ENCODE results near the gene YWHAH. TPM values are rescaled to one million over a fixed set of nuclear protein-coding genes. Genes with fewer than 3 reads are reported as not detected.

The YWHAH gene
- total and polyA plus RNA-seq, 2 of the 8 experiments (the other 6 are each of a cell fraction or from before 2014, with no cell fraction given): 146 to 247 TPM

GRCh38 chr22:31956360-31956759 is 12.0 kb downstream of the YWHAH start:
- H4K8ac ChIP-seq (ENCODE audit: extremely low read depth, insufficient read depth, low read length): no peak overlapping the region
- H3K56ac ChIP-seq (replicated peaks; ENCODE audit: insufficient read length, low read depth, low read length): no peak overlapping the region
- H4K5ac ChIP-seq (ENCODE audit: insufficient read length, low read depth, low read length): no peak overlapping the region
- POLR2A ChIA-PET (ENCODE audit: partially characterized antibody): interaction anchor here (0.8 to 3.3 kb wide), 3 partner anchors 8 to 13 kb away, joined by 4 to 20 read pairs (median 4); partner anchors contain the start of gene YWHAH
- H3K23me2 ChIP-seq (ENCODE audit: low read depth, low read length): no peaks in the 10 kb centered on the region
- no peak for DNase-seq (ENCODE audit: low read depth in 1 of 2, low spot score in 2 of 2)
- H3K14ac ChIP-seq (ENCODE audit: insufficient read length): no peak overlapping the region
- no peak for FAIRE-seq
- CTCF ChIA-PET (ENCODE audit: partially characterized antibody): interaction anchor here (1.2 to 3.3 kb wide), 4 partner anchors 8 to 22 kb away, joined by 3 to 18 read pairs (median 10); no protein-coding TSS in a partner anchor
- no peak overlapping the region for H3K4me2 ChIP-seq (ENCODE audit: insufficient read depth in 1 of 2, low read depth in 2 of 2, low read length in 2 of 2)
- H3K4me3 ChIP-seq (ENCODE audit: extremely low read depth in 1 of 4, insufficient read depth in 2 of 4, low read depth in 3 of 4, low read length in 4 of 4): no peak overlapping the region
- no peak overlapping the region for H3K18ac ChIP-seq (ENCODE audit: extremely low read depth, low read length)
- H2BK15ac ChIP-seq (ENCODE audit: low read length): no peak overlapping the region
- no peak overlapping the region for H3K27ac ChIP-seq (ENCODE audit: low read depth, low read length)
- H2BK120ac ChIP-seq (replicated peaks; ENCODE audit: low read depth, low read length): no peak overlapping the region
- no peak overlapping the region for H2AFZ ChIP-seq (ENCODE audit: low read length)
- no peak overlapping the region for H2BK20ac ChIP-seq (ENCODE audit: low read length)
- no peak overlapping the region for H2AK5ac ChIP-seq (ENCODE audit: low read depth, low read length)
- no peak overlapping the region for H3K23ac ChIP-seq (ENCODE audit: insufficient read length)
- no peak overlapping the region for H2BK5ac ChIP-seq (ENCODE audit: low read depth, low read length)
- H4K91ac ChIP-seq (replicated peaks; ENCODE audit: insufficient read length, low read length): no peak overlapping the region
- H4K20me1 ChIP-seq (replicated peaks in 1 of 2; ENCODE audit: control insufficient read depth in 1 of 2, insufficient read depth in 2 of 2, low read length in 2 of 2): peaks cover 22 to 32% of the 10 kb centered on the region in 2 experiments
- H3K79me1 ChIP-seq (ENCODE audit: low read depth, low read length): peaks cover 19% of the 10 kb centered on the region
- no peak overlapping the region for H3K9ac ChIP-seq (replicated peaks in 1 of 4; ENCODE audit: extremely low read depth in 1 of 4, low read depth in 3 of 4, low read length in 3 of 4)
- H3K27me3 ChIP-seq (replicated peaks in 1 of 4; ENCODE audit: control insufficient read depth in 3 of 4, extremely low read depth in 1 of 4, insufficient read depth in 3 of 4, low read length in 3 of 4): no peaks in the 10 kb centered on the region
- WGBS, 2 experiments (ENCODE audit: extremely low coverage in 1 of 2, insufficient coverage in 1 of 2, insufficient read length in 1 of 2, insufficient replicate concordance in 2 of 2, low coverage in 1 of 2, low lambda C conversion rate in 2 of 2, missing lambda C conversion rate in 1 of 2): 89% methylated on average over 12 of the region's 12 CpGs; no CpG with 5 or more reads in 1 of the 2 experiments
- H3K79me2 ChIP-seq (ENCODE audit: control insufficient read depth in 1 of 2, insufficient read depth in 2 of 2, low read length in 2 of 2): peaks cover 8 to 52% of the 10 kb centered on the region in 2 experiments
- no peak overlapping the region for H3K4ac ChIP-seq (replicated peaks; ENCODE audit: insufficient read length, low read depth, low read length)
- H3K36me3 ChIP-seq (ENCODE audit: control insufficient read depth in 2 of 4, insufficient read depth in 4 of 4, low read length in 3 of 4): peaks cover 9 to 38% (median 20%) of the 10 kb centered on the region in 4 experiments
- no peak overlapping the region for H2BK12ac ChIP-seq (ENCODE audit: low read depth, low read length)
- peaks cover 2 to 13% (median 8%) of the 10 kb centered on the region in 4 experiments; a peak in 6 of 7 replicates for H3K4me1 ChIP-seq (replicated peaks in 1 of 4; ENCODE audit: control insufficient read depth in 3 of 4, insufficient read depth in 4 of 4, low read length in 3 of 4)
- H3K9me3 ChIP-seq (ENCODE audit: insufficient read depth in 2 of 2, low read depth in 1 of 2, low read length in 1 of 2): no peaks in the 10 kb centered on the region
- TF ChIP-seq CREB1 (IDR thresholded peaks at IDR 0.05): no peak
- no peak for TF ChIP-seq KDM4A (IDR thresholded peaks at IDR 0.05; ENCODE audit: low read depth, low read length, severe bottlenecking)
- no peak for TF ChIP-seq TAF1 (IDR thresholded peaks at IDR 0.05; ENCODE audit: low read depth, low read length)
- no peak for TF ChIP-seq JUND (IDR thresholded peaks at IDR 0.05; ENCODE audit: low read length)
- no peak for TF ChIP-seq RAD21 (IDR thresholded peaks at IDR 0.05 in 1 of 2, conservative IDR thresholded peaks at IDR 0.05 in 1 of 2; ENCODE audit: low read depth in 2 of 2, low read length in 2 of 2)
- no peak for TF ChIP-seq SIRT6 (IDR thresholded peaks at IDR 0.05; ENCODE audit: low read length)
- TF ChIP-seq MAFK (IDR thresholded peaks at IDR 0.05; ENCODE audit: low read depth, low read length): no peak
- TF ChIP-seq CHD2 (IDR thresholded peaks at IDR 0.05; ENCODE audit: low read length): no peak
- TF ChIP-seq SP2 (IDR thresholded peaks at IDR 0.05; ENCODE audit: low read length): no peak
- no peak for TF ChIP-seq E2F6 (IDR thresholded peaks at IDR 0.05)
- no peak for TF ChIP-seq EZH2 (IDR thresholded peaks at IDR 0.05; ENCODE audit: low read depth, low read length, severe bottlenecking)
- TF ChIP-seq GTF2F1 (IDR thresholded peaks at IDR 0.05; ENCODE audit: borderline replicate concordance, low read depth, low read length): no peak
- no peak for TF ChIP-seq HDAC2 (IDR thresholded peaks at IDR 0.05; ENCODE audit: borderline replicate concordance in 1 of 2, low read depth in 2 of 2, low read length in 2 of 2)
- TF ChIP-seq GABPA (IDR thresholded peaks at IDR 0.05; ENCODE audit: borderline replicate concordance, insufficient read depth, low read length): no peak

All from H1 (cell line).